Lower lobe of right lung (tissue), 2 donors: ENCODE results near the gene HLF. TPM values are rescaled to one million over a fixed set of nuclear protein-coding genes. Genes with fewer than 3 reads are reported as not detected.

Experiments used
- ATAC-seq, 2 donors: fragments of 200-7000 bp; cut with Tn5 transposase; one replicate each; pipeline ENCODE4 v1.9.1; 2020 to 2022; ENCODE audit warnings: mild to moderate bottlenecking in 2 of 2, moderate library complexity in 2 of 2
- DNase-seq: peaks from one replicate; pipeline ENCODE4 v3.0.0-alpha.2; 2020
- H3K27ac ChIP-seq: fragments of 200-600 bp; one replicate; pipeline ENCODE4 v1.8.0; 2022
- H3K27me3 ChIP-seq: fragments of 200-600 bp; one replicate; pipeline ENCODE4 v1.8.0; 2022; ENCODE audit warnings: low read depth
- H3K36me3 ChIP-seq: fragments of 200-600 bp; one replicate; pipeline ENCODE4 v1.8.0; 2022; ENCODE audit warnings: mild to moderate bottlenecking
- H3K4me1 ChIP-seq: fragments of 200-600 bp; one replicate; pipeline ENCODE4 v1.8.0; 2022
- H3K4me3 ChIP-seq: fragments of 200-600 bp; one replicate; pipeline ENCODE4 v1.8.0; 2022; ENCODE audit warnings: mild to moderate bottlenecking
- H3K9me3 ChIP-seq: fragments of 200-600 bp; one replicate; pipeline ENCODE4 v1.8.0; 2022
- intact Hi-C: fragments of 100-400 bp; cut with DNase I; formaldehyde crosslinking; loops from one replicate; pipeline ENCODE4 v1.11.0; 2022
- total RNA-seq: library from RNA; stranded (reverse); fragmentation: NEBNext Ultra II Directional; extraction: Animal tissue kit (Norgen Biotek cat#: 25700); gene quantifications from one replicate; pipeline ENCODE4 v1.2.1, GENCODE V29; 2021
- TF ChIP-seq, protein P1 (sequence below): fragments of 200-600 bp; IDR thresholded peaks from one replicate; pipeline ENCODE4 v1.8.0; 2022; ENCODE audit warnings: antibody characterized with exemption, mild to moderate bottlenecking
- donor health status: DM: no; HTN: yes; CAD: no; lungs with severe emphysema.

The HLF gene
- total RNA-seq, 1 donor from 2014 or later: 29.4 TPM

DNA sequence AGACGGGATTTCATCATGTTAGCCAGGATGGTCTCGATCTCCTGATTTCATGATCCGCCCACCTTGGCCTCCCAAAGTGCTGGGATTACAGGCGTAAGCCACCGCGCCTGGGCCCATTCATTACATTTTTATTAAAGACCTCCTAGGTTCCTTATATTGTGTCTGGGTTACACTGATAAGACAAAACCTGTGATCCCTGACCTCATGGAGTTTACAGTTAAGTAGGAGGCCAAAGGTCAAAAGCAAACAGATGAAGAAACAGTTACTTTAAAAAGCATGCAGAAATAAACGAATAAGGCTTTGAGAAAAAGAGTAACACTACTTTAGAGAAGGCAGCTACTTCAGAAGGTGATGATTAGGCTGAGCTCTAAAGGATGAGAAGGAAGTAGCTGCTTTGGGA, 14.9 kb upstream of the HLF start:
- Histone ChIP-seq H3K27ac (no peak overlapping the region), H3K36me3 (no peaks in the 10 kb centered on the region)

GRCh38 chr17:55254375-55254774, 10.4 kb upstream of the HLF start:
- Histone ChIP-seq H3K4me3 (no peak overlapping the region), H3K27ac (no peak overlapping the region), H3K4me1 (no peaks in the 10 kb centered on the region), H3K27me3 (no peaks in the 10 kb centered on the region), H3K36me3 (no peaks in the 10 kb centered on the region), H3K9me3 (no peaks in the 10 kb centered on the region)
- no peak for DNase-seq
- no peak for ATAC-seq
- intact Hi-C loops: no loop called here
- TF ChIP-seq, protein P1, sequence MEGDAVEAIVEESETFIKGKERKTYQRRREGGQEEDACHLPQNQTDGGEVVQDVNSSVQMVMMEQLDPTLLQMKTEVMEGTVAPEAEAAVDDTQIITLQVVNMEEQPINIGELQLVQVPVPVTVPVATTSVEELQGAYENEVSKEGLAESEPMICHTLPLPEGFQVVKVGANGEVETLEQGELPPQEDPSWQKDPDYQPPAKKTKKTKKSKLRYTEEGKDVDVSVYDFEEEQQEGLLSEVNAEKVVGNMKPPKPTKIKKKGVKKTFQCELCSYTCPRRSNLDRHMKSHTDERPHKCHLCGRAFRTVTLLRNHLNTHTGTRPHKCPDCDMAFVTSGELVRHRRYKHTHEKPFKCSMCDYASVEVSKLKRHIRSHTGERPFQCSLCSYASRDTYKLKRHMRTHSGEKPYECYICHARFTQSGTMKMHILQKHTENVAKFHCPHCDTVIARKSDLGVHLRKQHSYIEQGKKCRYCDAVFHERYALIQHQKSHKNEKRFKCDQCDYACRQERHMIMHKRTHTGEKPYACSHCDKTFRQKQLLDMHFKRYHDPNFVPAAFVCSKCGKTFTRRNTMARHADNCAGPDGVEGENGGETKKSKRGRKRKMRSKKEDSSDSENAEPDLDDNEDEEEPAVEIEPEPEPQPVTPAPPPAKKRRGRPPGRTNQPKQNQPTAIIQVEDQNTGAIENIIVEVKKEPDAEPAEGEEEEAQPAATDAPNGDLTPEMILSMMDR: no peak

More for the DNA sequence above, 14.9 kb upstream of the HLF start:
- no peak for DNase-seq
- TF ChIP-seq, protein P1: no peak
- intact Hi-C loops: no loop called here
- Histone ChIP-seq H3K27me3 (no peaks in the 10 kb centered on the region), H3K4me1 (no peaks in the 10 kb centered on the region), H3K4me3 (no peak overlapping the region), H3K9me3 (no peaks in the 10 kb centered on the region)
- ATAC-seq: no peak

- H3K27me3 ChIP-seq: peaks cover 22% of the 10 kb centered on the region
- DNase-seq (no peak), ATAC-seq (no peak)
- H3K4me1 ChIP-seq: peaks cover 1% of the 10 kb centered on the region
- no peak overlapping the region for H3K27ac ChIP-seq
- no peaks in the 10 kb centered on the region for H3K36me3 ChIP-seq
- intact Hi-C loops: no loop called here
- H3K4me3 ChIP-seq: no peak overlapping the region
- TF ChIP-seq, protein P1: no peak
- H3K9me3 ChIP-seq: no peaks in the 10 kb centered on the region
Observed at GRCh38 chr17:55258578-55259135, 6.1 kb upstream of the HLF start.

DNA sequence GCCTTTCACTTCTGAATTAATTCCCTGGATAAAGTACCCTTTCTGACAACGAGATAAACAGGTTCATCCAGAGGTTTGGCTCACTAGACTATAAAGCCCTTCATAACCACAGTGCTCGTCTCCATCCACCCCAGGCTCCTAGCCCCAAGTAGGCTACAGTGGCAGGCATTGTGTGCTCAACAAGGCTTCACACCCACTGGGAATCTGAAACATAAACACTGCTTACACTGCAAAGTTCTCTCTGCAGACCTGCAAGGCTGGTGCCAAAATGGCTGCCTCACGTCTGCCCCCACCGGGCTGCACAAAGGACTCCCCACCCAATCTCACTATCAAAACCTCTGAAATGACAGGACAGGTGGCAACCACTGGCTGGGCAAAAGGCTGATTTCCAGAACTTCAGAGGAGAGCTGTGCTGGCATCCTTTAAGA, 5.1 kb upstream of the HLF start:
- H3K4me1 ChIP-seq: peaks cover 9% of the 10 kb centered on the region
- ATAC-seq: peak in 1 of 2 donors; percentile 26
- no peak overlapping the region for H3K27ac ChIP-seq
- H3K9me3 ChIP-seq: no peaks in the 10 kb centered on the region
- no peaks in the 10 kb centered on the region for H3K36me3 ChIP-seq
- intact Hi-C loops: no loop called here
- H3K4me3 ChIP-seq: no peak overlapping the region
- TF ChIP-seq, protein P1: no peak
- DNase-seq: no peak
- H3K27me3 ChIP-seq: peaks cover 30% of the 10 kb centered on the region

DNA sequence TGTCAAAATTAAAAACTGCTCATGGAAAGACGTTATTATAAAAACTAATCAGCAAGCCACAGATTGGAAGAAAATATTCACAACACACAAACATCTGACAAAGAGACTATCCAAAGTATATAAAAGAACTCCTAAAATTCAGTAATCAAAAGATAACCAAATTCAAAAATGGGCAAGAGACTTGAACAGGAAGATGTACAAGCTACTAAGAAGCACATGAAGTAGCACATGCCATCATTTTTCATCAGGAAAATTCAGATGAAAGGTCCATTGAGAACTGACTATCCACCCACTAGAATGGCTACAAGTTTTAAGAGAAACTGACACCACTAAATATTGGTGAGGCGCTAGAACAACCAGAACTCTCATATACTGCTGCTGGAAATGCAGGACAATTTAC, 3.4 kb upstream of the HLF start:
- no peak overlapping the region for H3K27ac ChIP-seq
- DNase-seq (no peak), ATAC-seq (no peak)
- H3K27me3 ChIP-seq: peaks cover 43% of the 10 kb centered on the region
- H3K4me3 ChIP-seq: no peak overlapping the region
- H3K9me3 ChIP-seq: no peaks in the 10 kb centered on the region
- H3K4me1 ChIP-seq: peaks cover 12% of the 10 kb centered on the region
- intact Hi-C loops: no loop called here
- no peaks in the 10 kb centered on the region for H3K36me3 ChIP-seq
- TF ChIP-seq, protein P1: no peak
